PC-3 (cell line): ENCODE measurements around the gene PITRM1. TPM values are rescaled to one million over a fixed set of nuclear protein-coding genes. Genes with fewer than 3 reads are reported as not detected.
A peak's percentile ranks its signal among the peaks of the same experiment; 100 is the strongest.
"Not testable (repeated sequence)": the region's sequence is repeated elsewhere in the genome, so short reads cannot be mapped to it uniquely, and the experiment has no call there.

Experiments
- ATAC-seq: fragments of 200-7000 bp; cut with Tn5 transposase; 2 replicates; pipeline ENCODE4 v1.9.1; 2020; ENCODE audit warnings: mild to moderate bottlenecking, moderate library complexity
- BruUV-seq: library from RNA; stranded (reverse); fragments of 400-500 nt; replicated peaks from 2 replicates; lab custom pipeline; 2021; lab: Mats Ljungman, UMichigan
- CTCF ChIA-PET: fragments of 300-600 bp; sonication (Branson Sonifier 250); formaldehyde crosslinking; loops from one replicate; lab custom pipeline; 2022; ENCODE audit warnings: antibody characterized with exemption; lab: Charles Lee
- POLR2A ChIA-PET: fragments of 300-600 bp; sonication (Branson Sonifier 250); formaldehyde crosslinking; loops from one replicate; lab custom pipeline; 2022; ENCODE audit warnings: antibody characterized with exemption; ENCODE audit not compliant: unreplicated experiment; lab: Charles Lee
- DNase-seq: peaks from one replicate; pipeline ENCODE4 v3.0.0-alpha.2; 2015
- H2AFZ ChIP-seq: fragments of 300-600 bp; sonication (generic); 2 replicates; pipeline ENCODE4 v1.6.0; 2016; ENCODE audit warnings: antibody characterized with exemption, low read length
- H3F3A ChIP-seq: fragments of 300-600 bp; sonication (generic); one replicate; pipeline ENCODE4 v1.6.0; 2017; ENCODE audit warnings: antibody characterized with exemption, low read length, control low read depth, mild to moderate bottlenecking; ENCODE audit not compliant: unreplicated experiment
- H3K27ac ChIP-seq: fragments of 300-600 bp; sonication (generic); 2 replicates; pipeline ENCODE4 v1.5.1; 2016; ENCODE audit warnings: mild to moderate bottlenecking, low read length
- H3K27me3 ChIP-seq: fragments of 300-600 bp; sonication (generic); 2 replicates; pipeline ENCODE4 v1.6.1; 2016; ENCODE audit warnings: low read length, mixed read lengths
- H3K36me3 ChIP-seq: fragments of 300-600 bp; sonication (generic); 2 replicates; pipeline ENCODE4 v1.6.1; 2016; ENCODE audit warnings: low read depth, mixed run types, low read length, mixed read lengths
- H3K4me1 ChIP-seq: fragments of 300-600 bp; sonication (generic); 2 replicates; pipeline ENCODE4 v1.5.1; 2016; ENCODE audit warnings: low read length; ENCODE audit not compliant: insufficient read depth
- H3K4me2 ChIP-seq: fragments of 300-600 bp; sonication (generic); 2 replicates; pipeline ENCODE4 v1.6.0; 2016; ENCODE audit warnings: low read length
- H3K4me3 ChIP-seq: fragments of 300-600 bp; sonication (generic); 2 replicates; pipeline ENCODE4 v1.5.1; 2016; ENCODE audit warnings: mild to moderate bottlenecking, low read length, mixed read lengths
- H3K79me2 ChIP-seq: fragments of 300-600 bp; sonication (generic); 2 replicates; pipeline ENCODE4 v1.6.1; 2017; ENCODE audit warnings: low read length, mixed read lengths
- H3K9ac ChIP-seq: fragments of 300-600 bp; sonication (generic); 2 replicates; pipeline ENCODE4 v1.6.0; 2016; ENCODE audit warnings: mild to moderate bottlenecking, low read length
- H3K9me2 ChIP-seq: fragments of 300-600 bp; sonication (generic); replicated peaks from 2 replicates; pipeline ENCODE4 v1.6.1; 2016; ENCODE audit warnings: mixed run types, low read length, mixed read lengths
- H3K9me3 ChIP-seq: fragments of 300-600 bp; sonication (generic); 2 replicates; pipeline ENCODE4 v1.6.1; 2016; ENCODE audit warnings: low read length, mixed read lengths
- H4K20me1 ChIP-seq: fragments of 300-600 bp; sonication (generic); 2 replicates; pipeline ENCODE4 v1.6.1; 2016; ENCODE audit warnings: low read length, mixed read lengths
- CTCF ChIP-seq: fragments of 300-600 bp; sonication (generic); conservative IDR thresholded peaks from 2 replicates; pipeline ENCODE4 v1.5.1; 2017; ENCODE audit warnings: antibody characterized with exemption, low read depth, mild to moderate bottlenecking, low read length
- EZH2 ChIP-seq: fragments of 300-600 bp; sonication (generic); IDR thresholded peaks from one replicate; pipeline ENCODE4 v1.6.1; 2017; ENCODE audit warnings: antibody characterized with exemption, mild to moderate bottlenecking, low read length; ENCODE audit not compliant: unreplicated experiment
- EZH2phosphoT487 ChIP-seq: fragments of 300-600 bp; sonication (generic); IDR thresholded peaks from 2 replicates; pipeline ENCODE4 v1.6.1; 2018; ENCODE audit warnings: mild to moderate bottlenecking, antibody characterized with exemption, low read length, borderline replicate concordance
- intact Hi-C: fragments of 100-400 bp; cut with micrococcal nuclease; formaldehyde crosslinking; loops from 2 replicates; pipeline ENCODE4 v1.9.0; 2023
- total RNA-seq: library from RNA; depleted of rRNA; stranded (reverse); fragments of >200 nt; gene quantifications from 2 replicates; pipeline ENCODE4 v1.2.3, GENCODE V29; 2014

The PITRM1 gene
- total RNA-seq, 1 experiment from 2014 or later, result 73.2 TPM

- Histone ChIP-seq H3K9me2 (no peaks in the 10 kb centered on the region), H4K20me1 (no peaks in the 10 kb centered on the region), H3K4me2 (peak overlapping the region; percentile 77), H3K9ac (peak overlapping the region; percentile 90), H3F3A (no peaks in the 10 kb centered on the region), H3K27ac (peak overlapping the region; percentile 73), H3K27me3 (no peaks in the 10 kb centered on the region), H2AFZ (no peak overlapping the region), H3K9me3 (no peaks in the 10 kb centered on the region), H3K36me3 (peaks cover 10% of the 10 kb centered on the region), H3K4me3 (peak overlapping the region; percentile 86), H3K4me1 (no peaks in the 10 kb centered on the region), H3K79me2 (peaks cover 35% of the 10 kb centered on the region)
- intact Hi-C loops, result no loop called here
- DNase-seq, result peak; percentile 64
- TF ChIP-seq CTCF (no peak), EZH2 (no peak), EZH2phosphoT487 (no peak)
- peak; percentile 32 for ATAC-seq
- ChIA-PET POLR2A (no interaction called here), CTCF (no interaction called here)
- no TSS peak for BruUV-seq
These were observed 519 bp downstream of the PITRM1 start for GRCh38 chr10:3172081-3172445.

- H3K36me3 ChIP-seq, result peaks cover 10% of the 10 kb centered on the region
- peak overlapping the region; percentile 90 for H3K9ac ChIP-seq
- H3K4me2 ChIP-seq, result peak overlapping the region; percentile 77
- BruUV-seq, H3K4me1 ChIP-seq, POLR2A ChIA-PET, H2AFZ ChIP-seq, H3K9me2 ChIP-seq, DNase-seq, ATAC-seq, H3K9me3 ChIP-seq, CTCF ChIA-PET, H3K27me3 ChIP-seq, H3F3A ChIP-seq, H4K20me1 ChIP-seq, intact Hi-C loops: not testable (repeated sequence)
- peak overlapping the region; percentile 86 for H3K4me3 ChIP-seq
- peak overlapping the region; percentile 73 for H3K27ac ChIP-seq
- peaks cover 35% of the 10 kb centered on the region for H3K79me2 ChIP-seq
These were observed 1.1 kb downstream of the PITRM1 start for GRCh38 chr10:3171488-3171887.

DNA sequence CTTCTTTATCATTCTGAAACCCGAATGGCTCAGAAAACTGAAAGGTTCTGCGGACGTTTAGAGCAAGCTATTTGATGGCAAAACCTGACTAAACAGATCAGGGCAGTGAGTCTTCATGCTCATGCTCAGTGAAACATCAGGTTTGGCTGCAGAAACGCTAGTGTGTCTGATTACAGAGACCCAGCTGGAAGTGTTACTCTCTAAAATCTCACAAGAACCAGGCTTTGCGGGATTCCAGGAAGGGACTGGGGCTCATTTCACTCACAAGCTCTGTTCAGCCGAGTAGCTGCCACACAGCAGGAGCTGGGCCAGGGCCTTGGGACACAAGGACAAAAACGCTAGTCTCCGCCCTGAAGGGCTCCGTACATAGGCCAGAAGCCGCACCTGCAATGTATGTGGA lies 2.9 kb downstream of the PITRM1 start:
- Histone ChIP-seq H4K20me1 (no peaks in the 10 kb centered on the region), H3K36me3 (peaks cover 10% of the 10 kb centered on the region), H3K27me3 (no peaks in the 10 kb centered on the region), H3F3A (no peaks in the 10 kb centered on the region), H3K4me1 (no peaks in the 10 kb centered on the region), H3K4me2 (no peak overlapping the region), H3K9ac (no peak overlapping the region), H3K9me3 (no peaks in the 10 kb centered on the region), H2AFZ (no peak overlapping the region), H3K4me3 (no peak overlapping the region), H3K27ac (no peak overlapping the region), H3K79me2 (peaks cover 35% of the 10 kb centered on the region), H3K9me2 (no peaks in the 10 kb centered on the region)
- intact Hi-C loops, result no loop called here
- ATAC-seq, result no peak
- BruUV-seq, result no TSS peak
- TF ChIP-seq CTCF (no peak), EZH2 (no peak), EZH2phosphoT487 (no peak)
- ChIA-PET POLR2A (no interaction called here), CTCF (no interaction called here)
- no peak for DNase-seq
